Lower lobe of right lung (tissue), 2 donors: Measurements from ENCODE around the gene SCAP. TPM values are rescaled to one million over a fixed set of nuclear protein-coding genes. Genes with fewer than 3 reads are reported as not detected.

Source experiments
- ATAC-seq, 2 donors: fragments of 200-7000 bp; cut with Tn5 transposase; one replicate each; pipeline ENCODE4 v1.9.1; 2020 to 2022; ENCODE audit warnings: mild to moderate bottlenecking in 2 of 2, moderate library complexity in 2 of 2
- DNase-seq: peaks from one replicate; pipeline ENCODE4 v3.0.0-alpha.2; 2020
- H3K27ac ChIP-seq: fragments of 200-600 bp; one replicate; pipeline ENCODE4 v1.8.0; 2022
- H3K27me3 ChIP-seq: fragments of 200-600 bp; one replicate; pipeline ENCODE4 v1.8.0; 2022; ENCODE audit warnings: low read depth
- H3K36me3 ChIP-seq: fragments of 200-600 bp; one replicate; pipeline ENCODE4 v1.8.0; 2022; ENCODE audit warnings: mild to moderate bottlenecking
- H3K4me1 ChIP-seq: fragments of 200-600 bp; one replicate; pipeline ENCODE4 v1.8.0; 2022
- H3K4me3 ChIP-seq: fragments of 200-600 bp; one replicate; pipeline ENCODE4 v1.8.0; 2022; ENCODE audit warnings: mild to moderate bottlenecking
- H3K9me3 ChIP-seq: fragments of 200-600 bp; one replicate; pipeline ENCODE4 v1.8.0; 2022
- intact Hi-C: fragments of 100-400 bp; cut with DNase I; formaldehyde crosslinking; loops from one replicate; pipeline ENCODE4 v1.11.0; 2022
- total RNA-seq: library from RNA; stranded (reverse); fragmentation: NEBNext Ultra II Directional; extraction: Animal tissue kit (Norgen Biotek cat#: 25700); gene quantifications from one replicate; pipeline ENCODE4 v1.2.1, GENCODE V29; 2021
- TF ChIP-seq, protein P1 (sequence below): fragments of 200-600 bp; IDR thresholded peaks from one replicate; pipeline ENCODE4 v1.8.0; 2022; ENCODE audit warnings: antibody characterized with exemption, mild to moderate bottlenecking
- donor health status: DM: no; HTN: yes; CAD: no; lungs with severe emphysema.

The SCAP gene
- total RNA-seq, 1 donor from 2014 or later: 61.3 TPM

DNA sequence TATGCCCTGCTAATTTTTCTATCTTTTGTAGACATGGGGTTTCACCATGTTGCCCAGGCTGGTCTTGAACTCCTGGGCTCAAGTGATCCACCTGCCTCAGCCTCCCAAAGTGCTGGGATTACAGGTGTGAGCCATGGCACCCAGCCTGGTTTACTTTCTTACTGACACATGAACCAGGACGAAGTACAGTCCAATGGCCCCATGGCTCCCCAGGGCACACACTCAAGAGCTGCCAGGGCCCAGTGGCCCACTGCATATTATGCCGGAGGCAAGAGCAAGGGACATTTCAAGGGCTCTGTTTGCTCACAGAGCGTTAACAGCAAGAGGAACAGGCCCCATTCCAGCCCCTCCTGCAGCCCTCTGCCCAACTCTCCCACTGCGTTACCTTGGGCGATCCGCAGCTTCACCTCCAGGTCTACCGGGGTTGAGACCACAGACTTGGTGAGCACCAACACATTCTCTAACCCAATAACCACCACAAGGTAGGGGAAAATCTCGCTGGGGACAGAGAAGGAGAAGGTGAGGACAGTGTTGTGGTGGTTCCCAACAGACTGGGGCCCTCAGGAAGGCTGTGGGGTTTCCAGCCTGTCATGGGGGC is 52.1 kb downstream of the SCAP start:
- Histone ChIP-seq H3K36me3 (peaks cover 81% of the 10 kb centered on the region), H3K9me3 (no peaks in the 10 kb centered on the region), H3K27me3 (no peaks in the 10 kb centered on the region), H3K4me1 (peaks cover 12% of the 10 kb centered on the region), H3K4me3 (no peak overlapping the region), H3K27ac (no peak overlapping the region)
- TF ChIP-seq, protein P1, sequence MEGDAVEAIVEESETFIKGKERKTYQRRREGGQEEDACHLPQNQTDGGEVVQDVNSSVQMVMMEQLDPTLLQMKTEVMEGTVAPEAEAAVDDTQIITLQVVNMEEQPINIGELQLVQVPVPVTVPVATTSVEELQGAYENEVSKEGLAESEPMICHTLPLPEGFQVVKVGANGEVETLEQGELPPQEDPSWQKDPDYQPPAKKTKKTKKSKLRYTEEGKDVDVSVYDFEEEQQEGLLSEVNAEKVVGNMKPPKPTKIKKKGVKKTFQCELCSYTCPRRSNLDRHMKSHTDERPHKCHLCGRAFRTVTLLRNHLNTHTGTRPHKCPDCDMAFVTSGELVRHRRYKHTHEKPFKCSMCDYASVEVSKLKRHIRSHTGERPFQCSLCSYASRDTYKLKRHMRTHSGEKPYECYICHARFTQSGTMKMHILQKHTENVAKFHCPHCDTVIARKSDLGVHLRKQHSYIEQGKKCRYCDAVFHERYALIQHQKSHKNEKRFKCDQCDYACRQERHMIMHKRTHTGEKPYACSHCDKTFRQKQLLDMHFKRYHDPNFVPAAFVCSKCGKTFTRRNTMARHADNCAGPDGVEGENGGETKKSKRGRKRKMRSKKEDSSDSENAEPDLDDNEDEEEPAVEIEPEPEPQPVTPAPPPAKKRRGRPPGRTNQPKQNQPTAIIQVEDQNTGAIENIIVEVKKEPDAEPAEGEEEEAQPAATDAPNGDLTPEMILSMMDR: no peak
- ATAC-seq: no peak
- intact Hi-C loops: no loop called here
- no peak for DNase-seq

DNA sequence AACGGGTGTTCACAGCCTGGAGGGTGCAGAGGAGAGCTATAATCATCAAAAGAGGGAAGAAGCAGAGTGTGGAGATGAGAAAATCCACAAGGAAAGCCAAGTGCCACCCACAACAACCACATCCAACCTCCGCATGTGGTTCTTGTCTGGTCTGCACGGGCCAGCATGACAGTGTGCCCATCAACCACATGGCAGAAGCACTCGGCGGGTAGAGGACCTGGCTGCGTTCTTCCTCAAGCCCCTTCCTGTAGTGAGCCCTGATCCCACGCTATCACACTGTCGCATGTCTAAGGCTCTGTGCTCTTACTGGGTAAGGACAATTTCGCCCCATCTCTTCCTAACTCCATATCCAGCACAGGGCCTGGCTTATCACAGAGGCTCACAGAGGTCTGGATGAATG is 53.0 kb downstream of the SCAP start:
- Histone ChIP-seq H3K27me3 (no peaks in the 10 kb centered on the region), H3K4me1 (peaks cover 12% of the 10 kb centered on the region), H3K36me3 (peaks cover 79% of the 10 kb centered on the region), H3K9me3 (no peaks in the 10 kb centered on the region), H3K4me3 (no peak overlapping the region), H3K27ac (no peak overlapping the region)
- intact Hi-C loops: no loop called here
- DNase-seq (no peak), ATAC-seq (no peak)
- TF ChIP-seq, protein P1: no peak

DNA sequence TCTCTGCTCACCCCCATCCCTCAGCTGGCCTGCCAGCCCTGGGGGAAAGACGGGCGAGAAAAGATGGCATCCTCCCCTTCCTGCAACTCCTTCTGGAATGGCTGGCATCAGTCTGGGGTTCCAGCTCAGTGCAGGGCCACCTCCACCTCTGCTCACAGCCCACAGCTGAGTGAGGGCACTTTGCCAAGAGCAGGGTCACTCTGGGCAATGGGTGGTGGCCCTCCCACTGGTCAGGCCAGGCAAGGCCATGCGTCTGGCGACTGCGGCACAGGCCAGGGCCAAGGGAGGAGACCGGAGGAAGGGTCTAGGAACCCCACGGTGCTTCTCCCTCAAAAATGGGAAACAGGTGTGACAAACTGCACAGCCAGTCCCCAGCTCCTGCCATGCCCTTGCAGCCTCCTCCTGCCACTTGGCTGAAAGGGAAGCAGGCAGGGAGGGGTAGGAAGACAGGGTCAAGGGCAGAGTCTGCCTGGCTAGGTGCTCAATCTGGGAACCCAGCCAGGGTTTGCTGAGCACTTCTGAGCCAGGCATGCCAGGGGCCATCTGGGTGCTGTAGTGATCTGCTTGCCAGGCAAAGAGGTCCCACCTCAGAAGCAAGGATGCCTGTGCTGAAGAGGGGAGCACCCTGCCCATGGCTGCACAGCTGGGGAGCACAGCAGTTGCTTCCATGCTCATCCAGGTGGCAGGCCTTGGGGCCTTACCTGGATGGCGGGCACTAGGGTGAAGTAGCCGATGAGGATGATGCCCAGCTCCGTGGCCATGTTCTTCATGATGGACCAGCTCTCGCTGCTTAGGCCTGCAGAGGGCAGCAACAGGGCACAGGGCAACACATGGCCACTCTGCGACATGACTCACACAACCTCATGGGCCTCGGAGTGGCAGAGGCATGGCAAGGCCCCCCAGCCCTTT is 53.7 kb downstream of the SCAP start:
- H3K9me3 ChIP-seq: no peaks in the 10 kb centered on the region
- ATAC-seq: peak; percentile 36 to 37
- intact Hi-C loops: no loop called here
- peaks cover 77% of the 10 kb centered on the region for H3K36me3 ChIP-seq
- H3K4me3 ChIP-seq: no peak overlapping the region
- H3K27ac ChIP-seq: peak overlapping the region; percentile 47
- peaks cover 12% of the 10 kb centered on the region for H3K4me1 ChIP-seq
- no peaks in the 10 kb centered on the region for H3K27me3 ChIP-seq
- DNase-seq: no peak
- TF ChIP-seq, protein P1: peak; percentile 19

DNA sequence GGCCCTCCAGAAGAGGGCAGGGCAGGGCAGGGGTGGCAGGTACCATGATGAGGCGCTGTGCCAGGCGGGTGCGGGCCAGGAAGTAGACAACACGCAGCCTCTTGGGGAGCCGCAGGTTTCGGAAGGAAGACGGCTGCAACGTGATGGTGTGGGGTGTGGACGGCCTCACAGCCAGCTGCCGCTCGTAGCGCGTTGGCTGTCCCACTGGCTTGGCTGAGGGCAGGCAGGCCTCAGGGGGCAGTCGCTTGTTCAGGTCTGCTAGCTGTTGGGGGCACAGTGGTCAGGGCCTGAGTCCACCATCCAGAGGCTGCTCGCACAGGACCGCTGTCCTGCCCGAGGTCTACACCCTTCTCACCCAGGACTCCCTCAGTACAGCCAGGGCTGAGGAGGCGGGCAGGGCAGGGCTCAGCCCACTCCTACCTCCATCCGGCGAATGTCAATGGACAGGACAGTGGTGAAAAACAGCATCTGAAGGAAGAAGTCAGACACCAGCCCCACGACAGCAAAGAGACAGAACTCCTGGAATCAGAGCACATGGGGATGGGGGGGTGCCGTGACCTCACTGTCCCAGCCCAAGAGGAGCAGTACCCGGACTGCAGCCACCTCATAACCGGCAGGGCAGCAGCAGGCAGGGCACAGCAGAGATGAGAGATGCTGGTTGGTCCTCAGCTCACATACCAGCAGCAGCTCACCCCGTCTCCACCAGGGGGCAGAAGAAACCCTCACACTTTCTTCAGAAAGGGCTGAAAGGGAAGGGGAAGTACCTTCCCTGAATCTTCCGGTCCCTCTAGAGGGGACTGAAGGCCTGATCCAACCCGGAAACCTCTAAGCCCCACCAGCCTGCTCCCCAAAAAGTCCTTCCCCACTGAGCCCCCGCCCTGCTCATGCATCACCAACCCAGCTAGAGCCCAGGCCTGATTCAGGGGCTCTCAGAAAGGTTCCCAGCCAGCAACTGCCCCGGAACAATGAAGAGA is 54.9 kb downstream of the SCAP start:
- Histone ChIP-seq H3K4me3 (no peak overlapping the region), H3K27me3 (no peaks in the 10 kb centered on the region), H3K9me3 (no peaks in the 10 kb centered on the region), H3K27ac (peak overlapping the region; percentile 47), H3K36me3 (peaks cover 76% of the 10 kb centered on the region), H3K4me1 (peaks cover 12% of the 10 kb centered on the region)
- ATAC-seq (peak; percentile 87 to 90), DNase-seq (peak; percentile 89)
- intact Hi-C loops: no loop called here
- TF ChIP-seq, protein P1: peak; percentile 92

DNA sequence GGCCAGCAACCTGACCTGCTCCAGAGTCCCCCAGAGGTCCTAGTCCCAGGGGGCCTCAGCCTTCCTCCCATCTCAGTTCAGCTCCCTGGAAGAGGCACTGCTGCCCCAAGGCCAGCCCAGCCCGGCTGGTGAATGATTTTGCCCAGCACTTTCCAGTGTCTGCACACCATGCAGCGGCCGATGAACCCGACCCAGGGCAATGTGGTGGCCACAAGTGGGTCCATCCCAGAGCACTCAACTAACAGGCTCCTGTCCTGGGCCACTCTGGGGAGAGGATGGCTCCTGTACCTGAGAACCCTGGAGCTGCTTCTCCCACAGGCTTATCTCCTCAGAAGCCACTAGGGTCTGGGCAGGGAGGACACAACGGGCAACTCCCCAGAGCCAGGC is 55.7 kb downstream of the SCAP start:
- TF ChIP-seq, protein P1: no peak
- ATAC-seq: no peak
- intact Hi-C loops: no loop called here

More for the DNA sequence above, 55.7 kb downstream of the SCAP start:
- peaks cover 12% of the 10 kb centered on the region for H3K4me1 ChIP-seq
- no peak overlapping the region for H3K4me3 ChIP-seq
- H3K9me3 ChIP-seq: no peaks in the 10 kb centered on the region
- H3K27me3 ChIP-seq: no peaks in the 10 kb centered on the region
- peaks cover 76% of the 10 kb centered on the region for H3K36me3 ChIP-seq
- H3K27ac ChIP-seq: no peak overlapping the region
- no peak for DNase-seq
